Heart left ventricle (tissue), 16 donors: ENCODE measurements around the gene CRIP2. TPM values are rescaled to one million over a fixed set of nuclear protein-coding genes. Genes with fewer than 3 reads are reported as not detected.

Experiments
- ATAC-seq, 4 donors: fragments of 200-7000 bp; cut with Tn5 transposase; one replicate each; pipeline ENCODE4 v1.9.1; 2020 to 2022; ENCODE audit warnings: moderate library complexity in 4 of 4, mild to moderate bottlenecking in 3 of 4, moderate number of reproducible peaks in 1 of 4
- DNase-seq, 5 donors: peaks; one replicate each; pipeline ENCODE4 v3.0.0-alpha.2; 2020
- H3K27ac ChIP-seq, 12 donors: fragments of 200-600 bp; sonication (generic) in 4 of 12; one replicate each; pipeline versions ENCODE4 v1.5.0 to v1.8.0; 2016 to 2022; ENCODE audit warnings: mild to moderate bottlenecking in 2 of 12
- H3K27me3 ChIP-seq, 9 donors: fragments of 200-600 bp; sonication (generic) in 2 of 9; one replicate each; pipeline versions ENCODE4 v1.5.1 to v1.8.0; 2016 to 2022; ENCODE audit warnings: mild to moderate bottlenecking in 3 of 9
- H3K36me3 ChIP-seq, 9 donors: fragments of 200-600 bp; sonication (generic) in 2 of 9; one replicate each; pipeline versions ENCODE4 v1.5.0 to v1.8.0; 2018 to 2022; ENCODE audit warnings: mild to moderate bottlenecking in 2 of 9
- H3K4me1 ChIP-seq, 12 donors: fragments of 200-600 bp; sonication (generic) in 4 of 12; one replicate each; pipeline versions ENCODE4 v1.5.0 to v1.8.0; 2016 to 2022; ENCODE audit warnings: mild to moderate bottlenecking in 3 of 12
- H3K4me3 ChIP-seq, 12 donors: fragments of 200-600 bp; sonication (generic) in 4 of 12; one replicate each; pipeline versions ENCODE4 v1.5.0 to v1.8.0; 2017 to 2022; ENCODE audit warnings: mild to moderate bottlenecking in 9 of 12, moderate library complexity in 4 of 12
- H3K9me3 ChIP-seq, 12 donors: fragments of 200-600 bp; sonication (generic) in 4 of 12; one replicate each; pipeline versions ENCODE4 v1.5.0 to v1.8.0; 2016 to 2022; ENCODE audit warnings: mild to moderate bottlenecking in 1 of 12
- POLR2A ChIP-seq, 2 donors: fragments of 450-650 bp; IDR thresholded peaks; one replicate each; pipeline ENCODE4 v1.6.1; 2017; ENCODE audit warnings: antibody characterized with exemption in 2 of 2, mild to moderate bottlenecking in 2 of 2, moderate library complexity in 2 of 2
- WGBS, 4 donors: extraction: QIAGEN DNeasy Blood & Tissue Kit in 2 of 4; methylation state at CpG; one replicate each; pipeline versions ENCODE4 v1.1.5 to v1.1.7; 2013 to 2018; 5-methylcytosine and 5-hydroxymethylcytosine counted together
- intact Hi-C, 10 donors: fragments of 100-400 bp; cut with DNase I; formaldehyde crosslinking; loops; one replicate each; pipeline versions ENCODE4 v1.11.1 to v1.14.2; 2022
- polyA plus RNA-seq, 2 donors: library from polyadenylated mRNA; stranded (reverse); fragments of 200-250 nt; gene quantifications; one replicate each; pipeline ENCODE4 v1.2.3, GENCODE V29; 2013
- total RNA-seq, 9 donors: library from RNA; depleted of rRNA in 2 of 9; stranded (reverse); fragments of >200 nt in 2 of 9; fragmentation: NEBNext Ultra II Directional in 3 of 9; extraction: Animal tissue kit (Norgen Biotek cat#: 25700) in 3 of 9; gene quantifications; one replicate each; pipeline versions ENCODE4 v1.1.0 to v1.2.4, GENCODE V29; 2016 to 2023
- TF ChIP-seq, protein P1 (sequence below), 12 donors: fragments of 200-600 bp; sonication (generic) in 4 of 12; IDR thresholded peaks; one replicate each; pipeline versions ENCODE4 v1.5.0 to v1.8.0; 2018 to 2022; ENCODE audit warnings: antibody characterized with exemption in 12 of 12, mild to moderate bottlenecking in 5 of 12
- donor health status: ischemic (EF 13 %, LVEDD 7.1; RV severe dilation, severe dysfunction).
- donor health status: healthy with polysubstance abuse.
- donor health status: DM: no; HTN: yes; CAD: no.
- donor health status: DM: no; HTN: no; CAD: no.
- donor health status: ischemic (EF 25% LVEDD 6.9; RV normal size, moderate dysfunction).
- donor health status: ischemic (EF 25% LVEDD 5.7; RV mildly dilated, moderate dysfunction).
- donor health status: healthy.
- donor health status: DM: yes; HTN: yes; CAD: no.
- donor health status: ischemic (EF 35%, LVEDD 5.7; RV mildly dilated, moderate dysfunction).
- donor health status: nonischemic (EF 11% LVEDD 7.7; RV severe dilation, severe dysfunction).
- donor health status: DM: yes; HTN: yes; CAD: no.
- donor health status: PGD.
- donor health status: ischemic (EF 29% LVEDD 5.4; RV normal size, mild dysfunction).
- donor health status: nonischemic (EF 23%, LVEDD 6.1; RV moderate dilation, normal function).

CRIP2 gene
- total and polyA plus RNA-seq, 11 donors = 695 to 1,715 (median 851) TPM

DNA sequence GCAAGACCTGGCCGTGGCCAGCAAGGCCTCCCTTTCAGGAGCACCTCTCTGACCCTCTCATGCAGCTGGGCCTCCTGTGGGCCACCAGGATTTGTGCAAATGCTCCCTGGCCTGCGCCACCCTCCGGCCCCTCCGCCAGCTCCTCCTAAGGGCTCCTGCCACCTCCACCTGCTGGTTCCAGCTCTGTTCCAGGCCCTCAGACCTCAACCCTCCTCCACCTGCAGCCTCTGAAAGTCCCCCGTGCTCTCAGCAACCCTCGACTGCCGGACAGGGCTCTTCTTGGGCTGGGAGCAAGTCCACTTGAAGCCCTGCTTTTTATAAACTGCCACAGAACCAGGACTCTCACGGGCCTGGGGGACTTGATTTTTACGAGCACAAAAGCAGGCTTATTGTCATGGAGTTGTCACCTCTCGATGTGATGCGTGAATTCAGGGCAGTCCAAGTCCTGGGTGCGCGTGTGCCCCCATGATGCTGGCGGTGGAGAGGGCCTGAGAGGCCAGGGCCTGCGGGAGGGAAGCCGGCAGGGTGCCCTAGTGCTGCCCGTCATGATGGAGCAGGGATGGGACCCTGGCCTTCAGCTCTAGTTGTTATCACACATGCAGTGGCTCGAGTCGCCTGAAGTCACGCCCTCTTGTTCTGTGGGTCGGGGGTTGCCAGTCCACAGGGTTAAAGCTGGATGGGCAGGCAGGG lies 25.6 kb downstream of the CRIP2 start:
- peaks cover 0 to 5% (median 0%) of the 10 kb centered on the region in 9 donors for H3K36me3 ChIP-seq
- DNase-seq (no peak), ATAC-seq (no peak)
- no peak overlapping the region for H3K27ac ChIP-seq
- H3K27me3 ChIP-seq = no peaks in the 10 kb centered on the region
- no peaks in the 10 kb centered on the region for H3K9me3 ChIP-seq
- intact Hi-C loops = no loop called here
- H3K4me3 ChIP-seq = no peak overlapping the region
- WGBS, 4 donors = 82 to 86% (median 84%) methylated on average over 20 to 21 of the region's 21 CpGs
- H3K4me1 ChIP-seq = peaks cover 0 to 10% (median 0%) of the 10 kb centered on the region in 12 donors
- TF ChIP-seq POLR2A (IDR thresholded peaks at IDR 0.05) = no peak
- TF ChIP-seq, protein P1, sequence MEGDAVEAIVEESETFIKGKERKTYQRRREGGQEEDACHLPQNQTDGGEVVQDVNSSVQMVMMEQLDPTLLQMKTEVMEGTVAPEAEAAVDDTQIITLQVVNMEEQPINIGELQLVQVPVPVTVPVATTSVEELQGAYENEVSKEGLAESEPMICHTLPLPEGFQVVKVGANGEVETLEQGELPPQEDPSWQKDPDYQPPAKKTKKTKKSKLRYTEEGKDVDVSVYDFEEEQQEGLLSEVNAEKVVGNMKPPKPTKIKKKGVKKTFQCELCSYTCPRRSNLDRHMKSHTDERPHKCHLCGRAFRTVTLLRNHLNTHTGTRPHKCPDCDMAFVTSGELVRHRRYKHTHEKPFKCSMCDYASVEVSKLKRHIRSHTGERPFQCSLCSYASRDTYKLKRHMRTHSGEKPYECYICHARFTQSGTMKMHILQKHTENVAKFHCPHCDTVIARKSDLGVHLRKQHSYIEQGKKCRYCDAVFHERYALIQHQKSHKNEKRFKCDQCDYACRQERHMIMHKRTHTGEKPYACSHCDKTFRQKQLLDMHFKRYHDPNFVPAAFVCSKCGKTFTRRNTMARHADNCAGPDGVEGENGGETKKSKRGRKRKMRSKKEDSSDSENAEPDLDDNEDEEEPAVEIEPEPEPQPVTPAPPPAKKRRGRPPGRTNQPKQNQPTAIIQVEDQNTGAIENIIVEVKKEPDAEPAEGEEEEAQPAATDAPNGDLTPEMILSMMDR (IDR thresholded peaks at IDR 0.05) = no peak

DNA sequence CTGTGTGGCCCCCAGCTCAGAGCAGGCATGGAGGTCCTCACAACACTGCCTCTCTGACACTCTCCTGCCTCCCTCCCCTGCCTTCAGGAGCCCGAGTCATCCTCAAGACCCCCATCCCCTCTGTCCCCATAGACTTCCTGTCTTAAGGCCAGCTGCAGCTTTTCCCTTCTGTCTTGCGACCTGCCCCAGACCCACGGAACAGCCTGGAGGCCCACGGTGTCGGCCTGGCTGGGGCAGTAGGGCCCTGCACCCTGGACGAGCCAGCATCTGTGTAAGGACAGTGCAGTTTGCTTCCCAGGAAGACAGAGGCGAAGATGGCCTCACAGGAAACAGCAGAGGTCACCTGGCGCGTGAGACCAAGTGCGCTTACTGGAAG lies 26.1 kb downstream of the CRIP2 start:
- WGBS, 4 donors = 62 to 72% (median 69%) methylated on average over 10 of the region's 10 CpGs
- intact Hi-C loops = no loop called here

DNA sequence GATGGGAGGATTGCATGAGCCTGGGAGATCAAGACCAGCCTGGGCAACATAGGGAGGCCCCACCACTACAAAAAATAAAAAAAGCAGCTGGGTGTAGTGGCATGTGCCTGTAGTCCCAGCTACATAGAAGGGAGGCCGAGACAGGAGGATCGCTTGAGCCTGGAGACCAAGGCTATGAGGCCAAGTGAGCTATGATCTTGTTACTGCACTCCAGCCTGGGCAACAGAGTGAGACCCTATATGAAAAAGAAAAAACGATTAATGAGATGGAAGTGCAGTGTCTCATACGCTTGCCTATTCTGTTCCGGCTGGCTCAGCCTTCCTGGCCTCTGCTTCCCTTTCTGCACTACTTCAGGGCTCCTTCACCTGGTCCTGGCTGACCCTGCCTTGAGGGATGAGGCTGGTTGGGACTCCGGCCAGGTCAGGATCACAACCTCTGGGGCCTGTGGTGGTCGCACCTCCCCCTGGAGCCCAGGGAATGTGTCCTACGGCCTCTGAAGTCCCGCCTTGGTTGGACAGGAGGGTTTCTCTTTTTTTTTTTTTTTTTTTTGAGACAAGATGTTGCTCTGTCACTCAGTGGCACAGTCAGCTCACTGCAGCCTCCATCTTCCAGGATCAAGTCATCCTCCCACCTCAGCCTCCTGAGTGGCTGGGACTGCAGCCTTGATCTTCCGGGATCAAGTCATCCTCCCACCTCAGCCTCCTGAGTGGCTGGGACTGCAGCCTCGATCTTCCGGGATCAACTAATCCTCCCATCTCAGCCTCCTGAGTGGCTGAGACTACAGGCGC lies 27.1 kb downstream of the CRIP2 start:
- peaks cover 0 to 5% (median 0%) of the 10 kb centered on the region in 9 donors for H3K36me3 ChIP-seq
- no peak overlapping the region for H3K4me3 ChIP-seq
- TF ChIP-seq, protein P1 (IDR thresholded peaks at IDR 0.05) = no peak
- no peak for TF ChIP-seq POLR2A (IDR thresholded peaks at IDR 0.05)
- H3K4me1 ChIP-seq = no peaks in the 10 kb centered on the region
- H3K27ac ChIP-seq = no peak overlapping the region
- H3K9me3 ChIP-seq = no peaks in the 10 kb centered on the region
- no peaks in the 10 kb centered on the region for H3K27me3 ChIP-seq
- no peak for DNase-seq
- intact Hi-C loops = no loop called here
- no peak for ATAC-seq
- 87 to 89% (median 87%) methylated on average over 13 of the region's 13 CpGs for WGBS, 4 donors

More for the DNA sequence above, 26.1 kb downstream of the CRIP2 start:
- no peaks in the 10 kb centered on the region for H3K9me3 ChIP-seq
- no peaks in the 10 kb centered on the region for H3K27me3 ChIP-seq
- no peak for ATAC-seq
- no peak overlapping the region for H3K4me3 ChIP-seq
- TF ChIP-seq, protein P1 (IDR thresholded peaks at IDR 0.05) = no peak
- no peak for TF ChIP-seq POLR2A (IDR thresholded peaks at IDR 0.05)
- no peak for DNase-seq
- peaks cover 0 to 5% (median 0%) of the 10 kb centered on the region in 12 donors for H3K4me1 ChIP-seq
- peaks cover 0 to 5% (median 0%) of the 10 kb centered on the region in 9 donors for H3K36me3 ChIP-seq
- no peak overlapping the region for H3K27ac ChIP-seq
